ENCODE data around the gene ZNF609. TPM values are rescaled to one million over a fixed set of nuclear protein-coding genes. Genes with fewer than 3 reads are reported as not detected.
"Not testable (repeated sequence)": the region's sequence is repeated elsewhere in the genome, so short reads cannot be mapped to it uniquely, and the experiment has no call there.

Gene ZNF609
- total and polyA plus RNA-seq, 2 experiments from 2014 or later, result 6.3 to 11.3 TPM

GRCh38 chr15:64485796-64486195, 25.4 kb downstream of the ZNF609 start:
- Histone ChIP-seq H3K9me2 (ENCODE audit: insufficient read depth) (no peaks in the 10 kb centered on the region), H3K79me2 (ENCODE audit: insufficient read depth) (peaks cover 98% of the 10 kb centered on the region), H3K9me3 (ENCODE audit: low read depth) (no peaks in the 10 kb centered on the region), H3K9ac (no peak overlapping the region), H3K4me3 (no peak overlapping the region), H4K20me1 (ENCODE audit: insufficient read depth) (no peaks in the 10 kb centered on the region; the same call in 1 of the 2 replicates), H3K27ac (no peak overlapping the region), H3F3A (ENCODE audit: insufficient read depth) (no peaks in the 10 kb centered on the region; the same call in 1 of the 2 replicates), H3K4me2 (ENCODE audit: unreplicated experiment) (no peak overlapping the region), H3K27me3 (replicated peaks; ENCODE audit: insufficient read depth) (no peaks in the 10 kb centered on the region), H3K36me3 (ENCODE audit: low read depth) (no peaks in the 10 kb centered on the region), H3K4me1 (ENCODE audit: insufficient read depth) (no peaks in the 10 kb centered on the region), H2AFZ (no peak overlapping the region)
- in situ Hi-C loops (cut with MboI), result no loop called here
- TF ChIP-seq EZH2phosphoT487 (IDR thresholded peaks at IDR 0.05; ENCODE audit: insufficient read depth, low read depth), result no peak
- TF ChIP-seq EZH2 (IDR thresholded peaks at IDR 0.05; ENCODE audit: insufficient read depth, poor library complexity, severe bottlenecking), result no peak
- no peak for DNase-seq

- in situ Hi-C loops (cut with MboI), result no loop called here
- Histone ChIP-seq H4K20me1 (ENCODE audit: insufficient read depth) (no peaks in the 10 kb centered on the region), H3K9me3 (ENCODE audit: low read depth) (no peaks in the 10 kb centered on the region), H2AFZ (no peak overlapping the region), H3F3A (ENCODE audit: insufficient read depth) (no peaks in the 10 kb centered on the region), H3K27me3 (replicated peaks; ENCODE audit: insufficient read depth) (no peaks in the 10 kb centered on the region), H3K4me3 (no peak overlapping the region), H3K79me2 (ENCODE audit: insufficient read depth) (peaks cover 98% of the 10 kb centered on the region), H3K9me2 (ENCODE audit: insufficient read depth) (no peaks in the 10 kb centered on the region), H3K27ac (no peak overlapping the region), H3K4me2 (ENCODE audit: unreplicated experiment) (no peak overlapping the region), H3K36me3 (ENCODE audit: low read depth) (no peaks in the 10 kb centered on the region), H3K4me1 (ENCODE audit: insufficient read depth) (no peaks in the 10 kb centered on the region), H3K9ac (no peak overlapping the region)
- TF ChIP-seq EZH2phosphoT487 (IDR thresholded peaks at IDR 0.05; ENCODE audit: insufficient read depth, low read depth), result no peak
- no peak for TF ChIP-seq EZH2 (IDR thresholded peaks at IDR 0.05; ENCODE audit: insufficient read depth, poor library complexity, severe bottlenecking)
- DNase-seq, result peak; percentile 46
Observed at GRCh38 chr15:64490598-64491259, 30.4 kb downstream of the ZNF609 start.

- no peak overlapping the region for H3K9ac ChIP-seq
- no peaks in the 10 kb centered on the region for H4K20me1 ChIP-seq (ENCODE audit: insufficient read depth)
- no peak for DNase-seq
- WGBS, 2 experiments (ENCODE audit: low coverage in 1 of 2, low lambda C conversion rate in 2 of 2, missing lambda C conversion rate in 2 of 2), result 100% methylated on average over 2 of the region's 2 CpGs
- no peaks in the 10 kb centered on the region for H3K36me3 ChIP-seq (ENCODE audit: low read depth)
- no peaks in the 10 kb centered on the region for H3K27me3 ChIP-seq (replicated peaks; ENCODE audit: insufficient read depth)
- peaks cover 7% of the 10 kb centered on the region; the same call in 1 of the 2 replicates for H3K4me1 ChIP-seq (ENCODE audit: insufficient read depth)
- in situ Hi-C loops (cut with MboI), result no loop called here
- TF ChIP-seq EZH2phosphoT487 (IDR thresholded peaks at IDR 0.05; ENCODE audit: insufficient read depth, low read depth) (no peak), EZH2 (IDR thresholded peaks at IDR 0.05; ENCODE audit: insufficient read depth, poor library complexity, severe bottlenecking) (no peak)
- H2AFZ ChIP-seq, result no peak overlapping the region
- H3F3A ChIP-seq (ENCODE audit: insufficient read depth), result no peaks in the 10 kb centered on the region
- H3K4me3 ChIP-seq, result no peak overlapping the region
- H3K27ac ChIP-seq, result no peak overlapping the region
- H3K4me2 ChIP-seq (ENCODE audit: unreplicated experiment), result no peak overlapping the region
- H3K9me2 ChIP-seq (ENCODE audit: insufficient read depth), result no peaks in the 10 kb centered on the region
- no peaks in the 10 kb centered on the region for H3K9me3 ChIP-seq (ENCODE audit: low read depth)
- peaks cover 98% of the 10 kb centered on the region for H3K79me2 ChIP-seq (ENCODE audit: insufficient read depth)
Observed at GRCh38 chr15:64493641-64494040, 33.3 kb downstream of the ZNF609 start.

- 92 to 93% methylated on average over 2 of the region's 2 CpGs for WGBS, 2 experiments (ENCODE audit: low coverage in 1 of 2, low lambda C conversion rate in 2 of 2, missing lambda C conversion rate in 2 of 2)
- peaks cover 100% of the 10 kb centered on the region for H3K79me2 ChIP-seq (ENCODE audit: insufficient read depth)
- H3K4me1 ChIP-seq (ENCODE audit: insufficient read depth); H3K27me3 ChIP-seq (replicated peaks; ENCODE audit: insufficient read depth); H3K36me3 ChIP-seq (ENCODE audit: low read depth); DNase-seq; H2AFZ ChIP-seq; H3K27ac ChIP-seq; H3K9me3 ChIP-seq (ENCODE audit: low read depth); H4K20me1 ChIP-seq (ENCODE audit: insufficient read depth); H3K9ac ChIP-seq; H3K4me3 ChIP-seq; H3K4me2 ChIP-seq (ENCODE audit: unreplicated experiment); H3K9me2 ChIP-seq (ENCODE audit: insufficient read depth); H3F3A ChIP-seq (ENCODE audit: insufficient read depth); in situ Hi-C loops (cut with MboI): not testable (repeated sequence)
Observed at GRCh38 chr15:64495968-64496367, 35.6 kb downstream of the ZNF609 start.
